HG03025 (cell line): ENCODE results near the gene COA7.
"Not testable (repeated sequence)": the region's sequence is repeated elsewhere in the genome, so short reads cannot be mapped to it uniquely, and the experiment has no call there.

ENCODE experiments used
- ATAC-seq: cut with Tn5 transposase; IDR thresholded peaks from one replicate; pipeline ENCODE4 v1.9.1; 2021; ENCODE audit warnings: mild to moderate bottlenecking, moderate library complexity; ENCODE audit not compliant: unreplicated experiment, low FRiP score

COA7 gene

GRCh38 chr1:52706941-52707926 is 9.1 kb upstream of the COA7 start:
- ATAC-seq: no peak

- no peak for ATAC-seq
These were observed 8.1 kb upstream of the COA7 start for GRCh38 chr1:52706136-52706670.

DNA sequence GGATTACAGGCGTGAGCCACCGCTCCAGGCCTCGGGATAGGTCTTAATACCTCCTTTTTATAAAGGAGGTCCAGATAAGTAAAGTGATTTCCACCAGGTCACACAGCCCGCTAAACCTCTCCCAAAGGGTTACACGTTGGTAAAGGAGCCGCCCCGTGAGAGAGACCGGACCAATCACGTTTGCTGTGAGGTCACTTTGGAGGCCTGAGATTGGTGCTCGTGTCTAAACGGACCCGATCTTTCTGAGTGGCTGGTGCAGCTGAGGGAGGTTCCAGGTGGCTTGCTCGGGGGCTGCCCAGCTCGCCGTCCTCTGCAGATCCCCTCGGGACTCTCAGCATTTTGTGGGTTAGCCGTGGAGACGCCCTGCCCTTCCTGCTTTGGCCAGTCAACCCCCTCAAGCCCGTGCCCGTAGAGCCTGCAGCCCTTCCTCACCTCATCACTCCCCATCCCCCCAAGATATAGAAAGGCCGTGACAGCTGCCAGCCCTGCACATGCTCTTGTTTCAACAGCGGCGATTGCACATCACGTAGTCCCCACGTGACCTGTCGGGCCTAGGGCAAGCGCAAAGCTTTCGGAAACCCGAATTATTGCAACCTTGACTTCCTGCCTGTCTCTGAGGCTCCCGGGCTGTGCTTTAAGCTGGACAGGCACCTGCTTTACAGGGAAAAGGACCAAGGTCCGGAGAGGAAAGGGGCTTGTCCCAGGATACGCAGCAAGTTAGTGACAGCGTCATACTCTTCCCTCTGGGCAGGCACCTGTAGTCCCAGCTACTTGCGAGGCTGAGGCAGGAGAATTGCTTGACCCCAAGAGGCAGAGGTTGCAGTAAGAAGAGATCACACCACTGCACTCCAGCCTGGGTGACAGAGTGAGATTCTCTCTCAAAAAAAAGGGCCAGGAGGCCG is 5.0 kb upstream of the COA7 start:
- peak; percentile 84 for ATAC-seq

GRCh38 chr1:52695627-52696026 is 2.5 kb downstream of the COA7 start:
- no peak for ATAC-seq

DNA sequence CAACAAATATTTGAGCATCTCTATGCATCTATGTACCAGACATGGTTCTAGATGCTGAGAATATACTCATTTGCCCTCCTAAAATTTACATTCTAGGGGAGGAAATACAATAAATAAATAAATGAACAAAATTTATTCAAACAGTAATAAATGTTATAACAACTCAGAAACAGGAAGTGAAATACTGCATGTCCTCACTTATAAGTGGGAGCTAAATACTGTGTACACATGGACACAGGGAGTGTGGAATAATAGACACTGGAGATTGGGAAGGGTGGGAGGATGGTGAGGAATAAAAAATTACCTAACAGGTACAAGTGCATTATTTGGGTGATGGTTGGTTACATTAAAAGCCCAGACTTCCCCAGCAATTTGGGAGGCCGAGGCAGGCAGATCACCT is 4.3 kb downstream of the COA7 start:
- ATAC-seq: no peak

- not testable (repeated sequence) for ATAC-seq
These were observed 4.8 kb downstream of the COA7 start for GRCh38 chr1:52693351-52693750.

DNA sequence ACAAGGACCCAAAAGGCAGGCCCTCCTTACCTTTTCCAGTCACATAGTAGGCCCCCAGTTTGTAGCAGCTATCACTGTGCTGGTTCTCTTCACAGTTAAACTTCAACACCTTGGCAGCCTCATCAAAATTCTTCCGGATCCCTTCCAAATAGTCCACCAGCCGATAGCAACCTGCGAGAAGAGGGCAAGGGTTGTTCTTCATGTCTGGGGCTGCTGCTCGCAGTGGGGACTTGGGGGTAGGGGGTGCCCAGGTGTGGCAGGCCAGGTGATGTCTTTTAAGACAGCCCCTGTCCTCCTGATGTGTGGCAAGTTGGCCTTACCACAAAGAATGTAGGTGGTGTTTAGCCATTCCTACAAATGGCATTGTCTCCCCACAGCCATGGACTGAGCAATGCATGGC is 5.5 kb downstream of the COA7 start:
- ATAC-seq: no peak

- ATAC-seq: no peak
These were observed 6.3 kb downstream of the COA7 start for GRCh38 chr1:52691821-52692220.

- ATAC-seq: no peak
These were observed 11.3 kb downstream of the COA7 start for GRCh38 chr1:52686830-52687229.

DNA sequence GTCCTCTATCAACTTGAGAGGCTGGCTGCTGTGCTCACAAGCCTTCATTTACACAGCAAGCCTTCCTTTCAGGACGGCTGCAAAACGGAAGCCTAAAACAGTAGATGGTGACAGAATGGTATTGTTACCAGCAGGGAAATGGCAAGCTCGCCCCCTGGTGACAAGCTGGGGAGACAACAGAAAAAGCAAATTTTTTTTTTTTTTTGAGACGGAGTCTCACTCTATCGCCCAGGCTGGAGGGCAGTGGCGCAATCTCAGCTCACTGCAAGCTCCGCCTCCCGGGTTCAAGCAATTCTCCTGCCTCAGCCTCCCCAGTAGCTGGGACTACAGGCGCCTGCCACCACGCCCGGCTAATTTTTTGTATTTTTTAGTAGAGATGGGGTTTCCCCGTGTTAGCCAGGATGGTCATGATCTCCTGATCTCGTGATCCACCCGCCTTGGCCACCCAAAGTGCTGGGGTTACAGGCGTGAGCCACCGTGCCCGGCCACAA is 11.8 kb downstream of the COA7 start:
- ATAC-seq: not testable (repeated sequence)

DNA sequence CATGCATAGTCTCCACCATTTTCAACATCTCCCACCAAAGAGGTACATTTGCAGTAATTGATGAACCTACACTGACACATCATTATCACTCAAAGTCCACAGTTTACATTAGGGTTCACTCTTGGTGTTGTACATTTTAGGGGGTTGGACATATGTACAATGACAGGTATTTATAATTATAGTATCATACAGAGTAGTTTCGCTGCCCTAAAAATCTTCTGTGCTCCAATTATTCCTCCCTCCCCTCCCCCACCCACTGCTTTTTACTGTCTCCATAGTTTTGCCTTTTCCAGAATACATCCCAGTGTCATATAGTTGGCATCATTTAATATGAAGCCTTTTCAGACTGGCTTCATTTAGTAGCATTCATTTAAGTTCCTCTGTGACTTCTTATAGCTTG is 13.6 kb downstream of the COA7 start:
- no peak for ATAC-seq

DNA sequence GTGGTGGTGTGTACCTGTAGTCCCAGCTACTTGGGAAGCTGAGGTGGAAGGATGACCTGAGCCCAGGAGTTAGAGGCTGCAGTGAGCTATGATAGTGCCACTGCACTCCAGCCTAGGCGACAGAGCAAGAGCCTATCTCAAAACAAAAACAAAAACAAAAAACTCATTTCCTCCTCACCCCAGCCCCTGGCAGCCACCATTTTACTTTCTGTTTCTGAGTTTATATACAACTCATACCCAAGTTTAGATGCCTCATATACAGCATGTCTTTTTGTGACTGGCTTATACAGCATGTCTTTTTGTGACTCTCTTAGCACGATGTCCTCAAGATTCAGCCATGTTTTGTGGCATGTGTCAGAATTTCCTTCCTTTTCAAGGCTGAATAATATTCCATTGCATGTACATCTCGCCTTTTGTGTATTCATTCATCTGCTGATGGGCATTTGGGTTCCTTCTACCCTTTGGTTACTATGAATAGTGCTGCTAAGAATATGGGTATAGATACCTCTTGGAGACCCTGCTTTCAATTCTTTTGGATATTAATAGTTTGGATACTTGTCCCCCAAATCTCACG is 14.7 kb downstream of the COA7 start:
- no peak for ATAC-seq

- no peak for ATAC-seq
These were observed 17.0 kb downstream of the COA7 start for GRCh38 chr1:52681136-52681535.

GRCh38 chr1:52680353-52680752 is 17.8 kb downstream of the COA7 start:
- no peak for ATAC-seq

GRCh38 chr1:52679498-52679897 is 18.6 kb downstream of the COA7 start:
- no peak for ATAC-seq

DNA sequence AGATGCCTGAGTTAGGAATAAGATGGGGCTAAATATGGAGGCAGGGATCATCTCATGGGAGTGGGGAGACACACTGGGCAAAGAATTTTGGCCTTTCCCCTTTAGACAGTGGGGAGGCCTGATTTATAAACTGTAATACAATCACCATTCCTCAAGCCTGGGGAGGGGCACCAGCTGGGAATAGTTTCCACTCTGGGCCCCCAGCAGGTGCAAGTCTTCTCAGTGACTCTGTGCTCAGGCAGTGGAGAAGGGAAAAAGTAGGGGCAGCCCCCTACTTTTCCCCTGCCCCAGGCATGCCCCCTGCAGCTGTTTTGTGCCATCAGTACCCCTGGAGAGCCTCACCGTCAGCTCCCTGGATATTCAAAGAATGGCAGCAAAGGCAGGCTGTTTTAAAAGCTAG is 19.1 kb downstream of the COA7 start:
- no peak for ATAC-seq

GRCh38 chr1:52677076-52677806 is 20.9 kb downstream of the COA7 start:
- no peak for ATAC-seq

DNA sequence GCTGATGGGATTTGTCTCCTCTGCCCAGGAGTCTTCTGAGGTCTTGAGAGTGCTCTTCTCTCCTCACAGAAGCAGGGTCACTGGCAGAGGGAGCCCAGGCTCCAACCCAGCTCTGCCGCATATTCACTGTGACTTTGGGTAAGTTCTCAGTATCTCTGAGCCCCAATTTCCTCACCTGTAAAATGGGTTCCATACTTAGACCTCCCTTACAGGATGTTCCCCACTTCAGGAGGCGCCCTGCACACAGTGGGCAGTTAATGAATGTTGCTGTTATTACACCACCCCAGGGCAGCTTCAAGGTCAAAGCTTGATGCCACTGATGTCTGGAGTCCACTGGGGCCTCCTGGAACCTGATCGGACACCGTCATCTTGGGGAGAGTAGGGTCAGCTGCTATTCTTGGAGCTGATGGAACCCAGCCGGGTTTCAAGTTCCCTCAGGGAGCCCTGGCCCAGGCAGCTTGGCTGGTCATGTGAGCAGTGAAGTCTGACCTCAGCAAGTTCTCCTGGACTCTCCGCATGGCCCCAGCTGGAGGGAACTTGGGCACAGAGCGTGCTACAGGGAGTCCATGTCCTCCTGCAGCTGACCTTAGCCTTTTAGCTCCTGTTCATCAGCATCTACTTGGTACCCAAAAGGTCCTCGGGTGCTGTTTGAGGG is 21.8 kb downstream of the COA7 start:
- no peak for ATAC-seq
